OCI-M2 (cell line): ENCODE results near the gene ZFYVE28.
"Not testable (repeated sequence)": the region's sequence is repeated elsewhere in the genome, so short reads cannot be mapped to it uniquely, and the experiment has no call there.

Experiments
- DNase-seq: peaks from one replicate; lab custom pipeline; 2025; ENCODE audit not compliant: unreplicated experiment; lab: John Stamatoyannopoulos, UW

Gene ZFYVE28

DNA sequence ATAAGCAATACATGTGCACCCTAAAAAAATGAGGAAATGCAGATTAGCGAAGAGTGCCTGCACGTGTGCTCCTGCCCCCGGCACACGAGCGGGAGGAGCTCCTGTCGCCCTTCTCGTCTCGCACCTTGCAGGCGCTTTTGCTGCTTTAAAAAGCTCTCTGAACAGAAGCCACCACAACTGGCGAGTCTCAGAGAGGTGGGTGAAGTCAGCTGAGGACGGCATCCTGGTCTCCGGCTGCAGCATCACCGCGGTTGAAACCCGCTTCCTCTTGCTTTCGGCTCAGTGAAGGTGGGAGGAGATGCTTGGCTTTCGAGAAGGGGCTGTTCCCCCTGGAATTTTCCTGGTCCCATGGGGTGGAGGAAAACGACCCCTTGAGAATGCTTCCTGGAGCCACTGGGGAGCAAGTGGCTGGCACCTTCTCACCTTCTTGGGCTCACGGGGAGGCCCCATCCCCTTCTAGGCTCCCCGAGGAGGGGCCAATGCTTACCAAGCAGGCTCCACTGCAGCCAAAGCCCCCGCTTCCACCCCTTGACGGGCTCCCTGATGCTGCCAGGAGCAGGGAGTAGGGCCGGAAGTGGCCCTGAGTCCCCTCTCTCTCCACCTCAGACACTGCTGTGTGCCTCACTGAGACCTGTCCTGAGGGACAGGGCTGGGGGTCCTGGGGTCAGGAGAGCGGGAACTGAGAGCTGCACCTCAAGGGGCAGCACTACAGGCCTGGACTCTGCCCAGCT lies 127.3 kb downstream of the ZFYVE28 start:
- DNase-seq, result no peak

DNA sequence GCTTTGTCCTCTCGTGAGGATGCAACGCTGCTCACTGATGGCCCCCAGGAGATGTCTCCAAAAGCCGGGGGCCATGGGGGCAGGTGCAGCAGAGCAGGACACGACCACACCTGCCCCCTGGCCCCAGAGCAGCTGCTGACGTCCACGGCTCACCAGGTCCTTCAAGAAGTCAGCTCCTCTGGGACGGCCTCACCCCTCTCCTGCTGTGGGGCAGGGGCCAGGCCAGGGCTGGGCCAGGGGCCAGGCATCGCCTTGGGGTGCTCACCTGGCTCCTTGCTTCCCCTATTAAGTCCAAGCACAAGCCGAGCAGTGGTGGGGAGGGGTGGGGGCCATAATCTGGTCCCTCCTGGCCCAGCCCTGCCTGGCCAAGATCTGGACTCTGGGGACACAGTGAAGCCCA lies 128.0 kb downstream of the ZFYVE28 start:
- no peak for DNase-seq

DNA sequence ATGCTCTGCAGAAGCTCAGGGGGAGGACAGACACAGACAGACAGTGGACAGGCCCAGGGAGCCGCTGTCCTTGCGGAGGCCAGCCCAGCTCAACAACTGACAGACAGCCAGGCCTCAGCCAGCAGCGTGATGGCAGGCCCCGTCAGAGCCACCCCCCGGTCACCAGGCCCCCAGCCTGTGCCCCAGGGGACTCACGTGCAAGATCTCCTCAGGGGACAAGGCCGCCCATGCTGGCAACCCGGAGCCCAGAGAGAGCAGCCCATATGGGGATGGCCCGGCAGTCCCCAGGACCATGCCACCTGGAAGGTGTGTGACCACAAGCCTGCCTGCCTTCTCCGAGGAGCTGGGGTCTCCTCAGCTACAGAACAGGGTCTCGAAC lies 128.5 kb downstream of the ZFYVE28 start:
- no peak for DNase-seq

DNA sequence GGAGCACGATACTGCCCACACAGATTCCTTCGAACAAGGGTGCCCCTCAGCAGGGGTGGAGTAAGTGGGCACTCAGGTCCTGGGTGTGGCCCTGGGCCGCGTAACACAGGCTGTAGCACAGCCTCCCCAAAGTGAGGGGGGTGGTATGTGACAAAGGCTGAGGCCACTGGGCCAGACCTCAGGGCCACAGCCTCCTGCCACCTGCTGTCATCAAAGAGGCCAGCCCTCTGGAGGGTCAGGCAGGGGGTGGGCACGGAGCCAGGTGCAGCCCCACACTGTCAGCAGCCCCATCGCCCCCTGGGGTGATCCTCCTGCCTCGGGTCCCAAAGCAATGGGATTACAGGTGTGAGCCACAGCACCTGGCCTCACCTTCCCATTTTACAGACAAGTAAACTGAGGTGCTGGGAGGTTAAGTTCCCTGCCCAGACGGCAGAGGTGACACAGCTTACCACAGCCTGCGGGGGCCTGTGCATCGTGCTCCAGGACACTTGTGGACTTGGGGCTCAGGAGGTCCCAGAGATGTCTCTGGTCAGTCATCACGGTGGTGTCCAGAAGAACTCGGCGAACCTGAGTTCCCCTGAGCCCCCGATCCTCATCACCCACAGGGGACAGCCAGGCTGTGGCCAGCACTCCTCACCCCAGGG lies 129.0 kb downstream of the ZFYVE28 start:
- no peak for DNase-seq

DNA sequence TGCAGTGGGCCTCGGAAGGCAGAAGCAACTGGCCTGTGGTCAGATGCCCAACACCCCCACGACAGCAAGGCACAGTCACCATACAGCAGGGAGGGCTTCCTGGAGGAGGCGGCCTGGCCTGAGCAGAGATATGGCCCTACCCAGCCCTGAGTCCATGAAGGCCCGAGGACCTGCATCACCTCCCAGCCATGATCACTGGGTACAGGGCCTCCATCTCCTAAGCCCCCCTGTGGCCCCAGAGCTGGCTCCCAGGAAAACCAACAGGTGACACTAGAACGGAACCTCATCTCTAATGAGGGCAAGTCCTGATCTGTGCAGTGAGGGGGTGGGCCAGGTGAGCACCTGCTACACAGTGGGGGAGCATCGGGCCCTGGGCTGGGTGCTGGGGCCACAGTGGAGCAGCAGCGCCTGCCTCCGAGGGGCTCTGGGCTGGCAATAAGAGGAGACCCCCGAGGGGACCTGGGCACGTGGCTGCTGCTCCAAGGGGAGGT lies 130.3 kb downstream of the ZFYVE28 start:
- no peak for DNase-seq

DNA sequence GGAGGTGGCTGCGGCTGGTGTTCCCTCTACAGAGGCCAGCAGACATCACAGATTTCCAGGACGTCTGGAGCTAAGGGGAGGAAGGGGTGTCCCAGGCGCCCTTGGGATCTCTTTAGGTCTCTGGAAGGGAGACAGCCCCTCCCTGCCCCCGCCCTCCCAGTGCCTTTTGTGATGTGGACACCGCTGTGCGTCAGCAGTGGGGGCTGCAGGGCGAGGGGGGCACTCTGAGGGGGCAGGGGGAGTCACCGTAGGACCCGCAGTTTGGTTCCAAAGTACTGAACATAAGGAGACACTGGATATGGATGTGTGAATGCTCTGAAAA lies 130.9 kb downstream of the ZFYVE28 start:
- no peak for DNase-seq

DNA sequence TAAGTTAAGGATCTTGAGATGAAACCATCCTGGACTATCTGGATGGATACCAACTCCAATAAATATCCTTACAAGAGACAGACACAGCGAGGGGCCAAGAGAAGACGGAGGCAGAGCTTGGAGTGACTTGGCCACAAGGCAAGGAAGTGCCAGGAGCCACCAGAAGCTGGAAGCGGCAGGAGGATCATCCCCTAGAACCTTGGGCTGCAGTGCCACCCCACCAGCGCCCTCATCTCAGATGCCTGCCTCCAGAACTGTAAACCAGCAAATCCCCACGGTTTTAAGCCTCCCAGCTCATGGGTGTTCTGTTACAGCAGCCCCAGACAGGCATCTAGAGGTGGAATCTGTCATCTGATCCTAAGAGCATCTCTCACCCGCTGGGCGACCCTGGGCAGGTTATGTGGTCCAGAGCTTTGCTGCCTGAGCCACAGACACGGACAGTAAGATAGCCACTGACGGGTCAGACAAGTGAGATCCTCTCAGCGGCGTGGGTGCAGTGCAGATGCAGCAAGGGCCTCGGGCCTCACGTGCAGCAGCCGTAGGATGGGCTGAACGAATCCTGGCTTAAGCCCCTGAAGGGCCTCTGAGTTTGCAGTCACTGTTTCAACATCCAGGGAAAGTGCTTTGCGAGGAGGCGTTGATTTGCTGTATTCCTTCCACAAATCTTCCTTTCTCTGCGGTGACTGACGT lies 131.4 kb downstream of the ZFYVE28 start:
- no peak for DNase-seq

DNA sequence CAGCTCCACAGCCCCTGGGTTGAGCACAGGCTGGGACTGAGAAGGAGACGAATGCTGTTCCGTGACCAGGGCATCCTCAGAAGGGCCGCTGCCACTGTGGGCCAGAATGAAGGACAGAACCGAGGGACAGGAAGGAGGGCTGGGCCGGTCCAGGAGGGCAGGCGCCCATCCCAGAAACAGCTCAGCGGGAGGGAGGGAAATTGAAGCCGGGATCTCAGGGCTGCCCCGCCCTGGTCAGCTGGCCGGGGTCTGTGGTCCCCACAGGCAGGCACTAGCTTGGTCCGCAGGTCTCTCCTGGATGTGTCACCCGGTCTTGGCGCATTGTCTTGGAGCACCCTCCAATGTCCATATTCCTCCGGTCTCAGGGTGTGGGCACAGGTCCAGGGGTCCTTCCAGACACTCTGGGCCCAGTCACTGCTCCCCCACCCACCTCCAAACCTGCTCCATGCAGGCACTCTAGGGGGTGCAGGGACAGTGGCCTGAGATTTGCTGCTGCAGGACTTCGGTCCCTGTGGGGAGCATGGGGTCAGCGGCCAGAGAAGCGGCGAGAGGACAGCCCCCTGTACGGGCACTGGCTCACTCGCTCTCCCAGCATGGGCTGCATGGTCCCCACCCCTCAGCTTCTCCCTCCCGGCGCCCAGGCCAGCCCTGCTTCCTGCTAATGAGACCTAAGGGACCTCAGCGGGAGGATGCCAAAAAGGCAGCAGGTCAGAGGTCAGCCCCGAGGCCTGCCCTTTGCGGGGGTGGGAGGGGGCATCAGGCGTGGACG lies 132.6 kb downstream of the ZFYVE28 start:
- DNase-seq, result no peak

DNA sequence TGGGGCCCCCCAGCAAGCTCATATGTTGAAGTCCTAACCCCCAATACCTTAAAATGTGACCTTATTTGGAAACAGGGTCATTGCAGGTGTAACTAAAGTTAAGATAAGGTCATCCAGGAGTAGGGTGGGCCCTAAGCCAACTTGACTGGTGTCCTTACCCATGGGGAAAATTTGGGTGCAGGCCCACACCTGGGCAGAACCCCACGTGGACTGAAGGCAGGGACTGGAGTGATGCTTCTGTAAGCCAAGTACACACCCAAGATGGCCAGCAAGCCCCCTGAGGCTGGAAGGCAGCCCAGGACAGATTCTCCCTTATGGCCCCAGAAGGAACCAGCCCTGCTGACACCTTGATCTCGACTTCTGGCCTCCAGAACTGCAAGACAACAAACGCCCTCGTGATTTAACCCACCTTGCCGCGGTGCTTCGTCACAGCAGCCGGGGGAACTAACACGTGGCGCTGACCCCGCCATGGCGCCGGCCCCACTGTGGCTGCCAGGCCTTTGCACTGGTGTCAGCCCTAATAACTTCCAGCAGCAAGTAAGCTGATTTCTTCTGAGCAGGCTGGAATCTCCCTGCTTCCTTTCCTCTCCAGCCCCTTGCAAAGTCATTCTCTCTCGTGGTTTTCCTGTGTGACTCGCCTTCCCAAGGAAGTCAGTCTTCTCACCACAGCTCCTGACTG lies 133.4 kb downstream of the ZFYVE28 start:
- DNase-seq, result no peak

DNA sequence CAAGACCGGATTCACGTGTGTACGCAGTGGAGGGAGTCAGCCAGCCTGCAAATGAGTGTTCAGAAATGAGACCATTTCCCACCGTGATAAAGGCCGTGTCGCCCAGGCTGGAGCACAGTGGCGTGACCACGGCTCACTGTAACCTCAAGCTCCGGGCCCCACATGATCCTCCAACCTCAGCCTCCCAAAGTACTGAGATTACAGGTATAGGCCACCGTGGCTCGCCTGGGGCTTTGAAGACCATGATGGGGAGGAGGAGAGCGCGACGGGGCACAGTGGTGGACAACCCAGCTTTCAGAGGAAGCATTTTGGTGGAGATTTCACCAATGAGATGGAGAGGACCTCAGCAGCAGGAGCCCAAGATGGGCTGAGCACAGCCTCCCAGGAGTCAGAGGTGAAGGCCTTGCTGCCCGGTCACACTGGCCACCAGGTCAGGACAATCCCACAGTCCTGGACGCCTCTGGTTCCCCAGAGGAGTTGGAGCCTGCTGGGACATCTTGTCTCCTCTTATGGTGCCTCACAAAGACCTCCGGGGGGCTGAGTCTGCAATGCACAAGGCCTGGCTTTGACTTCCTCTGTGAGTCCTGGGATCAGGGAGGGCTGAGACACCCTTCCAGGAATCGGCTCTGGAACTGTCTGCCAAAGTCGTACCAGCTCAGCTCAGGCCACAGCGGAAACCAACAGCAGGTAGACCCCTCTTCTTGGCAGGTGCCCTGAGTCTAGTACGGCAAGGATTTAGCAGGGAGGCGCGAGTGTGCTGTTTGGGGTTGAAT lies 134.1 kb downstream of the ZFYVE28 start:
- no peak for DNase-seq

DNA sequence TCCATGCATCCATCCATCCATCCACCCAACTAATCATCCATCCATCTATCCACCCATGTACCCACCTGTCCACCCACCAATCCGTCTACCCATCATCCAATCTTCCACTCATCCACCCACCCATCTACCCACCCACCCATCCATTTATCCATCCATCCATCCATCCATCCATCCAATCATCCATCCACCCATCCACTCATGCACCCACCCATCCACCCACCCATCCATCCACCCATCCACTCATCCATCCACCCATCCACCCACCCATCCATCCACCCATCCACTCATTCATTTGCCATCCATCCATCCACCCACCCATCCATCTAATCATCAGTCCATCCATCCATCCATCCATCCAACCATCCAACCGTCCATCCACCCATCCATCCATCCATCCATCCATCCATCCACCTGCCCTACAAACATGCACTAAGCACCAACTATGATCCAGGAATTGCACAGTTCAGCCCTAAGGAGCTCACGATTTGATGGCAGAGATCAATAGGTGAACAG lies 135.2 kb downstream of the ZFYVE28 start:
- no peak for DNase-seq

DNA sequence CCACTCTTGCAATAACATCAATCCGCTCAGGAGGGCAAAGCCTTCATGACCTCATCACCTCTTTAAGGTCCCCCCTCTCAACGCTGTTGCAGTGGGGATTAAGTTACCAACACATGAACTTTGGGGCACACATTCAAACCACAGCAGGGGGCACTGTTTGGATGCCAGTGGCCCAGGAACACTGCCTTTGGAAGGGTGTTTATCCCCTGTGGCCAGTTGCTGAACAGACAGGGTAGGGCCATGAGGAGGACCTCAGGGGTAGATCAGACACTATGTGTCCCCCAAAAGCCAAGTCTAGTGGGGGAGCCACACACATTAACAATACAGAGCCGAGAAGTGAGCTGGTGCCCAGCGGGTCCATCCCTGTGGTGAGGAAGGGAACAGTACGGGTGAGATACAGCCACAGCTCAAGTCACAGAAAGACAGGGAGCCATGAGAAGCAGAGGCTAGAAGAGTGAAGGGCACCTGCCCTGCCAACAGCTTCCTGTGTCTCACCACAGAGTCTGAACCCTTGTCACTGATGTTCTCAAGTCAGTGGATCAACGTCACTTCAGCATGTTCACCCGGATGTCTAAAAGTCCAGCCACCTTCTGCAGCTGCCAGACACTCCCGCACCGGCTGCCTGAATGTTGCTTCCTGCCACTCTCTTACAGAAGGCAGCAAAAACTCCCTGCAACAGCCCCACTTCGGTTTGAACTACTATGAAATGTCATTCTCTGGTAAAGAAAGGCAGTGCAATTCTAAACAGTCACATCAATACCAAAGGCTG lies 136.7 kb downstream of the ZFYVE28 start:
- DNase-seq, result no peak

DNA sequence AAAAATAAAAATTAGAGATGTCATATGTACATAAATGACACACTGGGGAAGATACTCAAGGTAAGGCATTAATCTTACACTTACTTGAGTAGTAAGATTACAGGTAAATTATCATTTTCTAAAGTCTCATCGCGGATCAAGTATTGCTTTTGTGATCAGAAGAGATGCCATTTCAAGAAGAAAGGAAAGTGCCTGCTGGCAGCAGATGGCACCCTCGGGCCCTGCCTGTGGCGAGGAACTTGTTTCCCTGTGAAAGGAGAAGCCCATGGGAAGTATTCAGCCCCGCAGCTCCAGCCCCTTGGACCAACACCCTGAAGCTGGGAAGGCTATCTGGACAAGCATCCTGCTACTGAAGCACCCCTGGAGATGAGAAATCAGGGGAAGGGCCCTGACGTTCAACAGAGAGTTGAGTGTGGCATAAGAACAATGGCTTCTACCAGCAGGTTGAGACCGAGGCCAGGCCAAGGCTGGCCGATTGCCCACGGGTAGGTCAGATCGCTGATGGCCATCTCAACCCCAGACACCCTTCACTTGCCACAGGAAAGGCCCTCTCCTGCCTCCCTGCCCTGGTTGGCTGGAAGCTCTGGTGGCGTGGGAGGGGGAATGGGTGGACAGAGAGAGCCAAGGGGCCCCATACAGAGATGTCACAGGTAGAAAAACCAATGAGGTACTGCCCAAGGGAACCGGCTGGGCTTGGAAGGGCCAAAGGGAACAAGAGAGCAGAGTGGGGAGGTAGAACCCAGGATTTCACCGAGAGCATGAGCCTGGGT lies 137.7 kb downstream of the ZFYVE28 start:
- DNase-seq, result no peak

DNA sequence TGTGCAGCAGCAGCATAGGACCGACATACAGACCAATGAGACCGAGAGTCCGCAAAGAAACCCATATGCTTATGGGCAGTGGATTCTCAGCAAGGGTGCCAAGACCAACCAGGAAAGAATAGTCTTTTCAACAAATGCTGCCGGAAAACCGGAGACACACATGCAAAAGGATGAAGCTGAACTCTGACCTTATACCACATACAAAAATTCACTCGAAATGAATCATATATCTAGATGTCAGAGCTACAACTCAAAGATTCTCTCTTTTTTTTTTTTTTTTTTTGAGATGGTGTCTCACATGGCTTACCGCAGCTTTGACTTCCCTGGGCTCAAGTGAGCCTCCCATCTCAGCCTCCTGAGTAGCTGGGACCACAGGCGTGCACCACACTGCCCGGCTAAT lies 140.5 kb downstream of the ZFYVE28 start:
- no peak for DNase-seq

DNA sequence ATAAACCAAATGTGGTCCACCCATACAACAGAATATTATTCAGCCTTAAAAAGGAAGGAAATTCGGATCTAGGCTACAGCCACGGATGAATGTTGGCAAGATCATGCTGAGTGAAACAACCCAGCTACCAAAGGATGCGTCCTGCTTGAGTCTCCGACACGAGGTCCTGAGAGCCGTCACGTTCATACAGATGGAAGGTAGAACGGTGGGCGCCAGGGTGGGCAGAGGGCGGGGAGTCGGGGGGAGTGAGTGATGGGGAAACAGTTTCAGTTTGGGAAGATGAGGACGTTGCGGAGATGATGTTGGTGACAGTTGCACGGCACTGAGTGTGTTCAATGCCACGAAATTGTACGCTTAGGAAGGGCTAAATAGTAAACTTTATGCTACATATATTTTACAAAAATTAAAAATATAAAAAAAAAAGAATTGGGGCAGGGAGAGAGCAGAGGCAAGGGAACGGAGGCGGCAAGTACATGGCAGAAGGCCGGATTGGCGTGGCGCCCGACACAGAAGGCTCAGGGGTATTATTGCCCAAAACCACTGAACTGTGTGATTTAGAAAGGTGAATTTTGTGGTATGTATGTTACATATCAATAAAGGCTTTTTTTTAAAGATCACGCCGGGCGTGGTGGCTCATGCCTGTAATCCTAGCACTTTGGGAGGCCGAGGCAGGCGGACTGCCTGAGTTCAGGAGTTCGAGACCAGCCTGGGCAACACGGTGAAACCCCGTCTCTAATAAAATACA lies 141.7 kb downstream of the ZFYVE28 start:
- DNase-seq, result no peak

DNA sequence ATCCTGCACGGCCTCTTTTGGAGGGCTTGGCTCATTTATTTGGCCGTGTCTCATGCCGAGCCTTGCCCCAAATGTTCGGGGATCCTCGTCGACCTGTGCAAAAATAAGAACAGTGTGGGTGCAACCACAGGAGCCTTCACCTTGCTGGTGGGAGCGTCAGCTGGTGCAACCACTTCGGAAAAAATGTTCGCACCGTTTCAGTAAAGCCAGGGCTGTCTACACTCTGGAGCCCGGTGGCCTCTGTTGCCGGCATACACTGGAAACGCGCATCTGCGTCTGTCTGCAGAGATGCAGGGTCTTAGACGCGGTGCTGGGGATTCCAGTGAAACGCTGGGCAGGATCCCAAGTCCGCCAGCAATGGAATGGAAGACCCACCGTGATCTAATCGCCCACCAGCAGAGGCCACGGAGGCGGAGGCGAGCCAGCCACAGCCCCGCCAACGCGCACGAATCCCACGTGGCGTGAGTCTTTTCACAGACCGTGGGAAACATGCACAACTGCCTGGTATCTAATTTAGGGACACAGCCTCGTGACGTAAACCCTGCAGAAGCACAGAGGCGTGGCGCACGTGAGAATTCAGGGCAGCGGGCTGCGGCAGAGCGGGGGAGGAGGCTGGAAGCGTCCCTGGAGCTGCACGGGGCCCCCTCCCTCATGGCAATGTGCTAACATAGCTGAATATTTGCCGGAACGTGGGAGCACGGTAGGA lies 142.7 kb downstream of the ZFYVE28 start:
- DNase-seq, result no peak

DNA sequence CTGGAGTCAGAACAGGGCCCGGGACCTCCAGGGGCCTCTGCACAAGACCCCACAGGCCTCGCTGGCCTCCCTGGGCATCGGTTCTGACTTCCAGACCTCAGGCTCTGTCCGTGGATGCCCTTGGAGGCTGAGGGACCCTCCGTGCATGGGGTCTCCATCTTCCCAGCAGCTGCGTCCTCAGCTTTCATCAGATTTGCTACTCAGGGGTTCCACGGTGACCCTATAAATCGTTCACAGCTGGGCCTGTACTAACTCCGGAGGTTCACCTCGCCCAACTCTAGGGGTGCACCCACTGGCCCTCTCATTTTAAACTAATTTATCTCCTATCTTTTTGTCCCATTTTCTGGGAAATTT lies 143.4 kb downstream of the ZFYVE28 start:
- not testable (repeated sequence) for DNase-seq
